ENCODE measurements around the gene FCSK. TPM values are rescaled to one million over a fixed set of nuclear protein-coding genes. Genes with fewer than 3 reads are reported as not detected.

Gene FCSK
- total RNA-seq, 1 donor from 2014 or later = 19.5 TPM

DNA sequence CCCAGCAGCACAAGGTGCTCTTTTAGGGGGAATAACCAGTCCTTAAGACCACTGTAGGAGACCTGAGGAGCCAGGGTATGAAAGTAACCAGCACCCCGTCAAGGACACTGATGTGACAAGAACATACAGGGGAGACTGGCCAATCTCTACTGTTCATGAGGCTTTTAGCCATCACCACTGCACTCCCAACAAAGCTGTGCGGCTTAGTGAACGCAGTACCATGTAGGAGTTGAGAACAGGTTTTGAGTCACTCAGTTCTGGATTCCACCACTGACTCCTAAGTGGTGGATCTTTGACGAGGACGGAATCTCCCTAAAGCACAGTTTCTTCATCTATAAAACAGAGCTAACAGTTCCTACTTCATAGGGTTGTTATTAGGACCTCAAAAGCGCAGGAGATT, 42.1 kb downstream of the FCSK start:
- Mint-ChIP-seq H3K36me3 (peaks cover 12% of the 10 kb centered on the region), H3K4me3 (no peak overlapping the region)

DNA sequence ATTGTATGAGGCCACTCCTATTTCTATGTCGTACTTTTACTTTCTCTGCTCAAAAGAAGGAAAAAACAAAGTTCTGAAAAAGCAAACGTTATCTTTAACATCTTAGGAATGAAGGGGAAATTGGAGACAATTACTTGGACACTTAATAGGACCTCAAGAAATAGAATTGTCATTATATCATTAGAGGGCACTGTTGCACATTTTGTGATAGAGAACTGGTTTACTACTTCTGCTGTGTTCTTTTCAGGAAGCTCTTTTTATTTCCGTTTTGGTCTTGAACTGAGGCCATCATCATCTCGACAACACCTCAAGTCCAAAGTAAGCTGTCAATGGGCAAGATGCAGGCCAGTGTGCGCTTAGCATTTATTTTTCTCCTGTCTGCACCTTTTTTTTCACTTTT, 54.4 kb downstream of the FCSK start:
- no peaks in the 10 kb centered on the region for H3K9me3 Mint-ChIP-seq
- no peaks in the 10 kb centered on the region for H3K4me1 Mint-ChIP-seq (ENCODE audit: unreplicated experiment)
- H3K27ac Mint-ChIP-seq = peak overlapping the region; percentile 78
- no peaks in the 10 kb centered on the region for H3K27me3 Mint-ChIP-seq
- H3K36me3 Mint-ChIP-seq = peaks cover 16% of the 10 kb centered on the region
- no peak overlapping the region for H3K4me3 Mint-ChIP-seq
- no peak for DNase-seq (ENCODE audit: extremely low spot score, unreplicated experiment)
- no peak for TF ChIP-seq CTCF (conservative IDR thresholded peaks at IDR 0.05)

More for the DNA sequence above, 42.1 kb downstream of the FCSK start:
- no peak for TF ChIP-seq CTCF (conservative IDR thresholded peaks at IDR 0.05)
- Mint-ChIP-seq H3K27ac (no peak overlapping the region), H3K9me3 (no peaks in the 10 kb centered on the region), H3K27me3 (no peaks in the 10 kb centered on the region), H3K4me1 (ENCODE audit: unreplicated experiment) (no peaks in the 10 kb centered on the region)
- no peak for DNase-seq (ENCODE audit: extremely low spot score, unreplicated experiment)

DNA sequence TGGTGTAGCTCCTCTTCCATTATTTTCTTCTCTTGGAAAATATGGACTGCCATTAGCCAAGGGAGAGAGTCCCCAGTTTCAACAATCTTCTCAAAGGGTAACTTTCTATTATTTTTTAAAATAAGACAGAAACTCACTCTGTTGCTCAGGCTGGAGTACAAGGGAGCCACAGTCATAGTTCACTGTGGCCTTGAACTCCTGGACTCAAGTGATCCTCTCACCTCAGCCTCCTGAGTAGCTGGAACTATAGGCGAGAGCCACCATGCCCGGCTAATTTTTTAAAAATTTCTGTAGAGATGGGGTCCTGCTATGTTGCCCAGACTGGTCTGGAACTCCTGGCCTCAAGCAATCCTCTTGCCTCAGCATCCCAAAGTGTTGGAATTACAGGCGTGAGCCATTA, 55.8 kb downstream of the FCSK start:
- H3K4me3 Mint-ChIP-seq = no peak overlapping the region
- no peaks in the 10 kb centered on the region for H3K9me3 Mint-ChIP-seq
- no peak for DNase-seq (ENCODE audit: extremely low spot score, unreplicated experiment)
- no peaks in the 10 kb centered on the region for H3K4me1 Mint-ChIP-seq (ENCODE audit: unreplicated experiment)
- no peaks in the 10 kb centered on the region for H3K27me3 Mint-ChIP-seq
- H3K36me3 Mint-ChIP-seq = peaks cover 16% of the 10 kb centered on the region
- TF ChIP-seq CTCF (conservative IDR thresholded peaks at IDR 0.05) = no peak
- H3K27ac Mint-ChIP-seq = no peak overlapping the region

- Mint-ChIP-seq H3K4me3 (no peak overlapping the region), H3K4me1 (ENCODE audit: unreplicated experiment) (no peaks in the 10 kb centered on the region), H3K27ac (no peak overlapping the region), H3K36me3 (peaks cover 20% of the 10 kb centered on the region), H3K27me3 (no peaks in the 10 kb centered on the region), H3K9me3 (no peaks in the 10 kb centered on the region)
- no peak for TF ChIP-seq CTCF (conservative IDR thresholded peaks at IDR 0.05)
- no peak for DNase-seq (ENCODE audit: extremely low spot score, unreplicated experiment)
Measured at GRCh38 chr16:70511833-70512232, 57.4 kb downstream of the FCSK start.

- Mint-ChIP-seq H3K4me3 (no peak overlapping the region), H3K27ac (no peak overlapping the region), H3K4me1 (ENCODE audit: unreplicated experiment) (no peaks in the 10 kb centered on the region), H3K27me3 (no peaks in the 10 kb centered on the region), H3K36me3 (peaks cover 20% of the 10 kb centered on the region), H3K9me3 (no peaks in the 10 kb centered on the region)
- no peak for DNase-seq (ENCODE audit: extremely low spot score, unreplicated experiment)
- no peak for TF ChIP-seq CTCF (conservative IDR thresholded peaks at IDR 0.05)
Measured at GRCh38 chr16:70512456-70512855, 58.1 kb downstream of the FCSK start.
